Activated T-cell treated with anti-CD3 and anti-CD28 coated beads, Interleukin-2, amount 50 U/mL, for 48 hours (primary cell): ENCODE results near the gene PRKACA.
"Not testable (repeated sequence)": the region's sequence is repeated elsewhere in the genome, so short reads cannot be mapped to it uniquely, and the experiment has no call there.

ENCODE experiments used
- DNase-seq, 2 experiments: peaks; one replicate each; pipeline ENCODE4 v3.0.0-alpha.2; 2020

Gene PRKACA

GRCh38 chr19:14063105-14063504 is 54.5 kb downstream of the PRKACA start:
- DNase-seq, result no peak

- no peak for DNase-seq
These were observed 55.1 kb downstream of the PRKACA start for GRCh38 chr19:14062558-14062855.

GRCh38 chr19:14061751-14062557 is 55.6 kb downstream of the PRKACA start, which contains the start of gene PALM3:
Gene PALM3 (minus strand): TSS chr19:14062076. CDS start chr19:14061980, 96 bp downstream.
- no peak for DNase-seq

GRCh38 chr19:14061081-14061749 is 56.3 kb downstream of the PRKACA start:
- no peak for DNase-seq

GRCh38 chr19:14059652-14060155 is 57.9 kb downstream of the PRKACA start:
- DNase-seq, result no peak

- DNase-seq, result peak; percentile 69 to 71
These were observed 58.5 kb downstream of the PRKACA start for GRCh38 chr19:14059093-14059480.

GRCh38 chr19:14058182-14059092 is 59.1 kb downstream of the PRKACA start:
- DNase-seq, result no peak

GRCh38 chr19:14056741-14057356 is 60.7 kb downstream of the PRKACA start:
- DNase-seq, result no peak

GRCh38 chr19:14056069-14056666 is 61.4 kb downstream of the PRKACA start:
- DNase-seq, result no peak

- DNase-seq, result no peak
These were observed 62.2 kb downstream of the PRKACA start for GRCh38 chr19:14055396-14055795.

GRCh38 chr19:14054721-14055120 is 62.8 kb downstream of the PRKACA start:
- no peak for DNase-seq

- no peak for DNase-seq
These were observed 63.5 kb downstream of the PRKACA start for GRCh38 chr19:14054099-14054498.

- no peak for DNase-seq
These were observed 64.1 kb downstream of the PRKACA start for GRCh38 chr19:14053500-14053899.

- DNase-seq, result no peak
These were observed 64.5 kb downstream of the PRKACA start for GRCh38 chr19:14053032-14053431.

GRCh38 chr19:14052470-14052869 is 65.1 kb downstream of the PRKACA start:
- DNase-seq, result no peak

- DNase-seq, result no peak
These were observed 65.6 kb downstream of the PRKACA start for GRCh38 chr19:14051980-14052379.

- DNase-seq, result not testable (repeated sequence)
These were observed 66.6 kb downstream of the PRKACA start for GRCh38 chr19:14050961-14051360.

- DNase-seq, result no peak
These were observed 67.0 kb downstream of the PRKACA start for GRCh38 chr19:14050512-14050911.

- peak; percentile 89 for DNase-seq
These were observed 69.0 kb downstream of the PRKACA start for GRCh38 chr19:14048443-14049153.

- not testable (repeated sequence) for DNase-seq
These were observed 69.7 kb downstream of the PRKACA start for GRCh38 chr19:14047866-14048265.
